Glutamatergic neuron (in vitro differentiated cells): ENCODE data around the gene ZW10. TPM values are rescaled to one million over a fixed set of nuclear protein-coding genes. Genes with fewer than 3 reads are reported as not detected.
"Not testable (repeated sequence)": the region's sequence is repeated elsewhere in the genome, so short reads cannot be mapped to it uniquely, and the experiment has no call there.

Source experiments
- DNase-seq: peaks from one replicate; pipeline ENCODE4 v3.0.0; 2022
- H3K27ac Mint-ChIP-seq: one replicate; pipeline ENCODE4 v1.8.0; 2020; ENCODE audit warnings: mild to moderate bottlenecking, mixed read lengths, inconsistent platforms; ENCODE audit not compliant: unreplicated experiment
- H3K27me3 Mint-ChIP-seq: one replicate; pipeline ENCODE4 v1.8.0; 2020; ENCODE audit warnings: mild to moderate bottlenecking, moderate library complexity, mixed read lengths, inconsistent platforms; ENCODE audit not compliant: unreplicated experiment
- H3K36me3 Mint-ChIP-seq: one replicate; pipeline ENCODE4 v1.8.0; 2020; ENCODE audit warnings: mild to moderate bottlenecking, mixed read lengths, inconsistent platforms; ENCODE audit not compliant: unreplicated experiment
- H3K4me1 Mint-ChIP-seq: one replicate; pipeline ENCODE4 v1.8.0; 2020; ENCODE audit warnings: mild to moderate bottlenecking, low read depth, mixed read lengths, inconsistent platforms; ENCODE audit not compliant: unreplicated experiment
- H3K4me3 Mint-ChIP-seq: one replicate; pipeline ENCODE4 v1.8.0; 2020; ENCODE audit warnings: mild to moderate bottlenecking, mixed read lengths, inconsistent platforms; ENCODE audit not compliant: unreplicated experiment
- H3K9me3 Mint-ChIP-seq: one replicate; pipeline ENCODE4 v1.8.0; 2020; ENCODE audit warnings: mild to moderate bottlenecking, moderate library complexity, mixed read lengths, inconsistent platforms; ENCODE audit not compliant: unreplicated experiment
- CTCF ChIP-seq: fragments of 200-600 bp; sonication (generic); IDR thresholded peaks from one replicate; pipeline ENCODE4 v1.5.0; 2021; ENCODE audit not compliant: partially characterized antibody, unreplicated experiment
- total RNA-seq: library from RNA; stranded (reverse); fragmentation: NEBNext Ultra II Directional; extraction: Animal tissue kit (Norgen Biotek cat#: 25700); gene quantifications from one replicate; pipeline ENCODE4 v1.2.1, GENCODE V29; 2021; ENCODE audit not compliant: unreplicated experiment

The ZW10 gene
- total RNA-seq, 1 donor from 2014 or later, result 10.5 TPM

- H3K9me3 Mint-ChIP-seq, result no peaks in the 10 kb centered on the region
- DNase-seq, result no peak
Observed at GRCh38 chr11:113789675-113790320, 16.3 kb upstream of the ZW10 start.

GRCh38 chr11:113789016-113789415 is 15.5 kb upstream of the ZW10 start:
- H3K4me1 Mint-ChIP-seq, H3K4me3 Mint-ChIP-seq, H3K9me3 Mint-ChIP-seq, H3K36me3 Mint-ChIP-seq, H3K27me3 Mint-ChIP-seq, DNase-seq, H3K27ac Mint-ChIP-seq: not testable (repeated sequence)

More at GRCh38 chr11:113789675-113790320, 16.3 kb upstream of the ZW10 start:
- H3K4me1 Mint-ChIP-seq, result no peaks in the 10 kb centered on the region
- H3K27ac Mint-ChIP-seq, result no peak overlapping the region
- no peaks in the 10 kb centered on the region for H3K27me3 Mint-ChIP-seq
- TF ChIP-seq CTCF, result no peak
- no peaks in the 10 kb centered on the region for H3K36me3 Mint-ChIP-seq
- no peak overlapping the region for H3K4me3 Mint-ChIP-seq

GRCh38 chr11:113782134-113782533 is 8.6 kb upstream of the ZW10 start:
- no peak overlapping the region for H3K27ac Mint-ChIP-seq
- peaks cover 6% of the 10 kb centered on the region for H3K4me1 Mint-ChIP-seq
- DNase-seq, result no peak
- H3K4me3 Mint-ChIP-seq, result no peak overlapping the region
- H3K9me3 Mint-ChIP-seq, result no peaks in the 10 kb centered on the region
- H3K27me3 Mint-ChIP-seq, result peaks cover 2% of the 10 kb centered on the region
- TF ChIP-seq CTCF, result no peak
- H3K36me3 Mint-ChIP-seq, result no peaks in the 10 kb centered on the region

GRCh38 chr11:113781682-113782081 is 8.2 kb upstream of the ZW10 start:
- DNase-seq, result no peak
- H3K4me3 Mint-ChIP-seq, result no peak overlapping the region
- H3K9me3 Mint-ChIP-seq, result no peaks in the 10 kb centered on the region
- no peaks in the 10 kb centered on the region for H3K36me3 Mint-ChIP-seq
- no peak overlapping the region for H3K27ac Mint-ChIP-seq
- peaks cover 6% of the 10 kb centered on the region for H3K4me1 Mint-ChIP-seq
- H3K27me3 Mint-ChIP-seq, result peaks cover 2% of the 10 kb centered on the region
- no peak for TF ChIP-seq CTCF

GRCh38 chr11:113779496-113779895 is 6.0 kb upstream of the ZW10 start, which contains the start of gene CLDN25:
Gene CLDN25 (plus strand): TSS chr11:113779796. CDS start chr11:113779796, 0 bp downstream.
- Mint-ChIP-seq H3K4me1 (peaks cover 6% of the 10 kb centered on the region), H3K9me3 (no peaks in the 10 kb centered on the region), H3K27me3 (peaks cover 1% of the 10 kb centered on the region), H3K36me3 (no peaks in the 10 kb centered on the region), H3K27ac (no peak within 1 kb of the TSS), H3K4me3 (no peak within 1 kb of the TSS)
- TF ChIP-seq CTCF, result no peak
- no peak for DNase-seq
